GM19463 (cell line): ENCODE results near the gene ANTXR2.
"Not testable (repeated sequence)": the region's sequence is repeated elsewhere in the genome, so short reads cannot be mapped to it uniquely, and the experiment has no call there.

ENCODE experiments used
- ATAC-seq: cut with Tn5 transposase; IDR thresholded peaks from one replicate; pipeline ENCODE4 v1.9.1; 2021; ENCODE audit warnings: mild to moderate bottlenecking, moderate library complexity; ENCODE audit not compliant: unreplicated experiment

Gene ANTXR2

DNA sequence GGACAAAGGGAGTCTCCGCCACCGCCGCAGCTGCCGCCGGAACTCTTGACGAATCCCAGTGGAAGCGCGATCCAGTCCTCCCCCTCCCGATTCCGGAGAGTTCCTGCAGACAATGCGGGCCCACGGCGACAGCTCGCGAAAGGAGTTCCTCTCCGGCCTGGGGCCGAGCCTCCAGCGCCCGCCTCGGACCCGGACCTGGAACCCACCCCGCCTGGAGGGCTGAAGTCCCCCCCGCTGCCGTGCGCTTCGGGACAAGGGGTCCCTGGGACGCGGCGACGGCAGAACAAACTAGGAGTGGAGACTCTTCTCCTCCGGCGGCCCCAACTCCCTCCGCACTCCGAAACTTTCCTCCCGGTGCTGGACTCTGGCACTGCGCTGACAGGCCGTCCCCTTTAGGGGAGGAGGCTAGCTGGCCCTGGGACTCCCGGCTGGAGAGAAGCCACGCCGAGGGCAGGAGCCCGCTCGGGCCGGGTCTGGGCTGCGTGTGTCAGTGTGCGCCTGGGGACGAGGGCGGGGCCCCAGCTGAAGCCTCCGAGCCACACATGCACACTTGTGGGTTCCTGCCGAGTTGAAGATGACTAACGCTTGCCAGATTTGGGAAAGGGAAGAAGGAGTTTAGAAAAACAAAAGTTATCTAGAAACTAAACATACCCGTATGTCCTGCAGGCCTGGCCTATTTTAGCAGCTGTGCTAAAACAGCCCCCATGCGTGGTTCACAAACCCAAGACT lies at the start of gene ANTXR2:
TSS of gene ANTXR2 (minus strand) at position 486 of the 729 bp plus-strand sequence. CDS start 669 bp downstream, outside the sequence.
- ATAC-seq: peak; percentile 66

DNA sequence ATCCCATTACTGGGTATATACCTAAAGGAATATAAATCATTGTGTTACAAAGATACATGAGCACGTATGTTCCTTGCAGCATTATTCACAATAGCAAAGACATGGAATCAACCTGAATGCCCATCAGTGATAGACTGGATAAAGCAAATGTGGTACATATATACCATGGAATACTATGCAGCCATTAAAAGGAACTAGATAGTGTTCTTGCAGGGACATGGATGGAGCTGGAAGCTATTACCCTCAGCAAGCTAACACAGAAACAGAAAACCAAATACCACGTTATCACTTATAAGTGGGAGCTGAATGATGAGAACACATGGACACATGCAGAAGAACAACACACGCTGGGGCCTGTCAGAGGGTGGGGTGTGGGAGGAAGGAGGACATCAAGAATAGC lies 48.8 kb upstream of the ANTXR2 start:
- not testable (repeated sequence) for ATAC-seq

DNA sequence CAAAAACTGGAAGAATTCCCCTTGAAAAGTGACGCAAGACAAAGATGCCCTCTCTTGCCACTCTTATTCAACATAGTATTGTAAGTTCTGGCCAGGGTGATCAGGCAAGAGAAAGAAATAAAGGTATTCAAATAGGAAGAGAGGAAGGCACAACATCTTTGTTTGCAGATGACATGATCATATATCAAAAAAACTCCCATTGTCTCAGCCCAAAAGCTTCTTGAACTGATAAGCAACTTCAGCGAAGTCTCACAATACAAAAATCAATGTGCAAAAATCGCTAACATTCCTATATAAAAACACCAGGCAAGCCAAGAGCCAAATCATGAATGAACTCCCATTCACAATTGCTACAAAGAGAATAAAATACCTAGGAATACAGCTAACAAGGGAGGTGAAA lies 46.6 kb upstream of the ANTXR2 start:
- not testable (repeated sequence) for ATAC-seq

DNA sequence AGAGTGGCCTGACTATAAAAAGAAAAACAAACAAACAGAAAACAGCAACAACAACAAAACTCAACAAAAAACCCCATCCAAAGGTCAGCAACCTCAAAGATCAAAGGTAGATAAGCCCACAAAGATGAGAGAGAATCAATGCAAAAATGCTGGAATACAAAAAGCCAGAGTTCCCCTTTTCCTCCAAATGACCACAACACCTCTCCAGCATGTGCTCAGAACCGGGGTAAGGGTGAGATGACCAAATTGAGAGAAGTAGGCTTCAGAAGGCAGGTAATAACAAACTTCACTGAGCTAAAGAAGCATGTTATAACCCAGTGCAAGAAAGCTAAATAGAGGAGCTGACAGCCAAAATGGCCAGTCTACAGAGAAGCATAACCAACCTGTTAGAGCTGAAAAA lies 43.5 kb upstream of the ANTXR2 start:
- ATAC-seq: no peak

DNA sequence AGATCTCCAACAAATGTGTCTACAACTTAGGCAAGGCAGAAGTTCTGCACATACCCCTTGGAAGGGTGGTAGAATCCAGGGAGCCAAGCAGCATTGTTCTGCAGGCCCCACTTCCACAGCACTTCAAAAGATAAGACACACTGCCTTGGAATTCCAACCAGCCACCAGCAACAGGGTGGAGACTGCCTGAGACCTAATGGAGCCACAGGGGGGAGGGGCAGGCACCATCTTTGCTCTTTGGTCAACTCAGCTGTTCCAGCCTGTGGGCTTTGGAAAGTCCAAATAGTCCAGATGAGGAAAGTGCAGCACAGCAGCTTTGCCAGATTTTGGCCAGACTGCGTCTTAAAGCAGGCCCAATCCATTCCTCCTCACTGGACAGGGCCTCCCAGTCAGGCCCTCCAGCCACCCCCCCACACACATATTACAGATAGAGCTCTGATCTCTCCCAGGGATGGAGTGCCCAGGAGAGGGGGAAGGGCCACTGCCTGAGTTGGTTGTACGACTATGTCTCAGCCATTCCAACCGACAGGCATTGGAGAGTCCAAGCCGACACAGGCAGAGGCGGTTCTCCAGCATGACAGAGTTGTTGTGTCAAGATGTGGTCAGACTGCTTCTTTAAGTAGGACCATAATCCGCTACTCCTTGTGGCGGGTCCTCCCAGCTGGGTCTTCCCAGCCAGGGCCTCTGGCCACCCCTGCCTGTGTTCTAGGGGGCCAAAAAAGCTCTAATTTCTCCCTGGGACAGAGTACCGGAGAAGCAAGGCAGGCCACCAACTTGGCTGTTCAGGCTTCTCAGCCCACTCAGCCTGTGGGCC lies 42.5 kb upstream of the ANTXR2 start:
- ATAC-seq: no peak

DNA sequence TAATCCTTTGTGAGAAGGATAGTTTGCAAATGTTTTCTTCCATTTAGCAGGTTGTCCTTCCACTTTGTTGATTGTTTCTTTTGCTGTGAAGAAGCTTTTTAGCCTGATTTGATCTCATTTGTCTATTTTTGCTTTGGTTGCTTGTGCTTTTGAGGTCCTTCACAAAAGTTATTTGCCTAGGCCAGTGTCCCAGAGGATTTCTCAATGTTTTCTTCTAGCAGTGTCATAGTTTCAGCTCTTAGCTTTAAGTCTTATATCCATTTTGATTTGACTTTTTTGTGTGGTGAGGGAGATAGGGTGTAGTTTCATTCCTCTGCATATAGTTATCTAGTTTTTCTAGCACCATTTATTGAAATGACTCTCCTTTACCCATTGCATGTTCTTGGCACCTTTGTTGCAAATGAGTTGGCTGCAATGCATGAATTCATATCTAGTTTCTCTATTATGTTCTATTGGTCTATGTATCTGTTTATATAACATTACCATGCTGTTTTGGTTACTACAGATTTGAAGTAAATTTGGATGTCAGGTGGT lies 41.8 kb upstream of the ANTXR2 start:
- ATAC-seq: no peak

DNA sequence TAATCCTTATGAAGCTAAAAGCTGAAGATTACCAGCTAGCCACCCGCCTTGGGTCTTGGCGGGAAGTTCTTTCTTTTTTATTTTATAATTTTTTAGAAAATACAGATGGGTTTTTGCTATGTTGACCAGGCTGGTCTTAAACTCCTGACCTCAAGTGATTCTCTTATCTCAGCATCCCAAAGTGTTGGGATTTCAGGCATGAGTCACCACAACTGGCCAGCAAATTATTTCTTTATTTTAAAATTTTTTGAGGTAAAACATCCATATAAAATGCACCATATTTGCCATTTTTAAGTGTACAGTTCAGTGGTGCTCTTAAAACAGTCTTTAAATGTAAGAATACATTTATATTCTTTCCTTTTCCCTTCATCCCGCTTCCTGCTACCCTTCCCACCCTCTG lies 40.6 kb upstream of the ANTXR2 start:
- no peak for ATAC-seq

DNA sequence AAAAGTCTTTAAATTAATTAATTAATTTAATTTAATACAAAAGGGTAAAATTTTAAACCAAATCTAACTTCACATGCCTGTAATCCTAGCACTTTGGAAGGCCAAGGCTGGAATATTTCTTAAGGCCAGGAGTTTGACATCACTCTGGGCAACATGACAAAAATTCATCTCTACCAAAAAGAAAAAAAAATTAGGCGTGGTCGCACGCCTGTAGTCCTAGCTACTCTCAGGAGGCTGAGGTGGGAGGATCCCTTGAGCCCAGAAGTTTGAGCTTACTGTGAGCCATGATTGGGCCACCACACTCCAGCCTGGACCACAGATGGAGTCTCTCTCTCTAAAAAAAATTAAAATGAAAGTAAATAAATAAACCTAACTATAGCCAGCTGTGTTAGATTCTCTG lies 39.2 kb upstream of the ANTXR2 start:
- no peak for ATAC-seq

DNA sequence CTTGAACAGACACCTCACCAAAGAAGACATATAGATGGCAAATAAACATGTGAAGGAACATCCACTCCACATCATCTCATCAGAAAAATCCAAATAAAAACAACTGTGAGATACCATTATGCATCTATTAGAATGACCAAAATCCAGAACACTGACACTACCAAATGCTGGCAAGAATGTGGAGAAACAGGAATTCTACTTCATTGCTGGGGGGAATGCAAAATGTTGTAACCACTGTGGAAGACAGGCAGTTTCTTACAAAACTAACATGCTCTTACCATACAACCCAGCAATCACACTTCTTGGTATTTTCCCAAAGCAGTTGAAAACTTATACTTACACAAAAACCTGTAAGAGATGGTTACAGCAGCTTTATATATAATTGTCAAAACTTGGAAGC lies 38.2 kb upstream of the ANTXR2 start:
- ATAC-seq: no peak

DNA sequence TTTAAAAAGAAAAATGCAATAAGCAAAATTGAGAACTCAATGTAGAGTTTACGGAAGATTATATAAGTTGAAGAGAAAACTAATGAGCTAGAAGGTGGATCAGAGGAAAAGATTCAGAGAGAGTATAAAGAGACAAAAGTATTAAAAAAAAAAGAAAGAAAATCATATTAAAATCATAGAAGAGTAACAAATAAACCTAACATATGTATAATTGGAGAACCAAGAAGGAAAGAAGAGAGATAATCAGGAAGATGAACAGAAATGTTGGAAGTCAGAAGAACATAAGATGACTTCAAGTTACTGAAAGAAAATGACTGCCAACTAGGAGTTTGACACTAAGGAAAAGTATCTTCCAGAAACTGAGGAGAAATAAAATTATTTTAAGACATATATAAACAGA lies 34.3 kb upstream of the ANTXR2 start:
- ATAC-seq: no peak

DNA sequence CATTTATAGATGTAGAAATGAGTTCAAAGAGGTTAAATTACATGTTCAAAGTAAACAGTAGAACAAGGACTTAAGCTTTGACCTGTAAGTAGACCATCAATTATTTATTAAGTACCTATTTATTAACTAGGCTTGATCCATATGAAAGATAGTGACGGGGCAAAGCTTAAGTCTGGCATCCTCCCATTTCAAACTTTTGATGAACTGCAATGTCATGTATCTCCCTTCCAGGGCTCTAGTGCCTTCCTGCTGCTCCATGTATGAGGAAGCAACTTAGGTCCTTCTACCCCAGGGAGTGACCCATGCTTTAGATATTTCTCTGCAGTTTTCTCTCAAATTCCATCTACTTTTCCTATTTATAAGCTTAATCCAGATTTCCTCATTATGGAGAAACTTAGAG lies 31.9 kb upstream of the ANTXR2 start:
- ATAC-seq: no peak

DNA sequence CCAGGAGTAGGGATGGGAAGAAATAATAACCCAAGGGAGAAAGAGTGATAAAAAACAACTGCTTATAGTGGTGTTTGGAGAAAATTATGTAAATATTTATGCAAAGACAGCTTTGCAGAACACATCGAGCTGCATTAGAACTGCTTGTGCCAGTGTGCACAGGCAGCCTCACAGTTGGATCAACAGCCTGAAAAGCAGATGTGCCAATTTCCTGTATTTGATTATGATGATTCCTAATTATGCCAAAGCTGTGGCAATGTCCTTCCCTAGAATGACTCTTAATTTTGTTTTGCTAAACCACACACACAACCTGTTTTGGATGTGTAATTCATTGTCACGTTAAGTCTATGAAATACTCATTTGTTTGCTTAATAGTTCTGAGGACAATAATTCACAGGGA lies 30.6 kb upstream of the ANTXR2 start:
- ATAC-seq: no peak

DNA sequence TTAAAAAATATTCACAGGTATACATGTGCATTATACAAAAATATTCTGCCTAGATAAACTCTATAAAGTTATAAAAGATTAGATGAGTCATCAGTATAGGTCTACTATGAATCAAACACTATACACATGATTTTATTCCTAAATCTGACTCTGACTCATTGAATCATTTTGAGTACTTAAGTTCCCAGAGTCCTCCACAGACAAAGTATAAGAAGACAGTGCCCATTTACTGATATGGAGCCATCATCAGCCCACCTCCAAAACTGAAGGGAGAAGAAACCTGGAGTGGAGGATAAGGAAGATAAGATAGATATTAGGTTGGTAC lies 28.7 kb upstream of the ANTXR2 start:
- ATAC-seq: no peak

DNA sequence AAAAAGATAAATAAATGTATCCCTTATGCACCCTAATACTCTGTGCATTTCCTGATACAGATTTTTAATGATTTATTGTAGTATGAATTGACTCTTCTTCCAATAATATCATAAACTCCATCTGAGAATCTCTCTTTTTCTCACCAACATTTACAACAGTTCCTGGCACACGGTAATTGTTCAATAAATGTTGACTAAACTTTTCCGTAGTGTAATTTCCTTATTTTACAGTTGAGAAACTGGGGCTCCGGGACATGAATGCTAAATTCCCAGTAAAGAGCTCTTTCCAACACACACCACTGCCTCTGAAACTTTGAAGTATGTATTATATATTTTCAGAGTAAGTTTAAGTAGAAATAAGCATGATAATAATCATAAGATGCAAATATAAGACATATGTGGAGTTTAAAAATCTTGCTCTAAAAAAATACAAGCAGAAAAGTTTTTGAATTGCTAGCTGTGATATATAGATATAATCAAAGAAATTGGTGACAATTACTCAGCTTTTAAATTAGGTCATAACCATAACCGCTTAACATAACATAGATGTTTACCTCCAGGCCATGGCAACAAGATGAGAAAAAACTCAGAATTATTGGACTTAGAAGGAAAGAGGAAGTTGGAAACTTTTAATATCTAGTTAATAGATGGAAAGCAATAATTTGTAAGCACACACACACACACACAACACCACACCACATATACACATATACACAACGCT lies 28.2 kb upstream of the ANTXR2 start:
- ATAC-seq: no peak

DNA sequence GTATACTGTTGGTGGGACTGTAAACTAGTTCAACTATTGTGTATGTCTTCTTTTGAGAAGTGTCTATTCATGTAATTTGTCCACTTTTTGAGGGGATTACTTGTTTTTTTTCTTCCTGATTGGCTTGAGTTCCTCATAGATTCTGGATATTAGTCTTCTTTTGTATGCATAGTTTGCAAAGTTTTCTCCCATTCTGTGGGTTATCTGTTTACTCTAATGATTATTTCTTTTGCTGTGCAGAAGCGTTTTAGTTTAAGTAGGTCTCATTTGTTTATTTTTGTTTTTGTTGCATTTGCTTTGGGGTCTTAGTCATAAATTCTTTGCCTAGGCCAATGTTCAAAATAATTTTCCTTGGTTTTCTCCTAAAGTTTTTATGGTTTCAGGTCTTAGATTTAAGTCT lies 26.6 kb upstream of the ANTXR2 start:
- no peak for ATAC-seq

DNA sequence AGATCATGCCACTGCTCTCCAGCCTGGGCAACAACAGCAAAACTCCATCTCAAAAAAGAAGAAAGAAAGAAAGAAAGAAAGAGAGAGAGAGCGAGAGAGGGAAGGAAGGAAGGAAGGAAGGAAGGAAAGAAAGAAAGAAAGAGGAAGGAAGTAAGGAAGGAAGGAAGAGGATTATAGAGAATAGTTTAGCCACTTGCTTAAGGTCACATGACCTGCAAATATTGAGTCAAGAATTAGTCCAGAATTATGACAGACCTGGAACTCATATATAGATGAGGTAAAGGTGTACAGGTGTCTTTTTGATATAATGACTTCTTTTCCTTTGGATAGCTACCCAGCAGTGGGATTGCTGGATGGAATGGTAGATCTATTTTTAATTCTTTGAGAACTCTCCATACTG lies 25.6 kb upstream of the ANTXR2 start:
- no peak for ATAC-seq

DNA sequence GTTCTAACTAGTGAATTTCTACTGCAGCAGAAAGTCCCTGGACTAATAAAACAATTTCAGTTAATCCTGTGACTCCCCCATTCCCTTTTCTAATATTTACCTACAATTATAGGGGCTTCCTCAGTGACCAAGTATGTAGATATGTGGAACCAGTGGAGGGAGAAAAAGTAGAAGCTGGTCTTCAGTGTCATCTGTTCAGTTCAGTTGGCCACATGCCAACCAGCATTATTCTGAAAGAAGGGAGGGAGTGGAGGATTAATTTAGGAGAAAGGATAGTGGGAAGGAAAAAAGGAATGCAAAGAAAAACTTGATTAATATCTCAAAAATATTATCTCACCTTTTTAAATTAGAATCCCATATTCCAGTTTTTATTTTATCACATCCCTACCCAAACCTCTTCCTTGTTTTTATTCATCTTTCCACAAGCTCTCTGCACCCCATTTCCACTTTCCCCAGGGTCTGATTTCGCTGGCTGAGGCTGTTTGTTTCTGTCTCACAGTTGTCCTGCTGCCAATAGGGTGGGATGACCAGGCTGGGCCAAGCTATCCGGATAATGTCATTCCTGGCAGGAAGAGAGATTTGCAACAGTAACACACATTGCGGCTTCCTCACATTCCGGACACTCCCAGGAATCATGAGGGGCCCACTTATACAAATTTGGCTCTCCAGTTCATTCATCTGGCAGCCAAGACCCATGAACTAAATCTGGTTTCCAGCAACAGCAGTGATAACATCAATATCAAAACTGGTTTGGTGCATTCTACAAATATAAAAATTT lies 24.6 kb upstream of the ANTXR2 start:
- no peak for ATAC-seq

DNA sequence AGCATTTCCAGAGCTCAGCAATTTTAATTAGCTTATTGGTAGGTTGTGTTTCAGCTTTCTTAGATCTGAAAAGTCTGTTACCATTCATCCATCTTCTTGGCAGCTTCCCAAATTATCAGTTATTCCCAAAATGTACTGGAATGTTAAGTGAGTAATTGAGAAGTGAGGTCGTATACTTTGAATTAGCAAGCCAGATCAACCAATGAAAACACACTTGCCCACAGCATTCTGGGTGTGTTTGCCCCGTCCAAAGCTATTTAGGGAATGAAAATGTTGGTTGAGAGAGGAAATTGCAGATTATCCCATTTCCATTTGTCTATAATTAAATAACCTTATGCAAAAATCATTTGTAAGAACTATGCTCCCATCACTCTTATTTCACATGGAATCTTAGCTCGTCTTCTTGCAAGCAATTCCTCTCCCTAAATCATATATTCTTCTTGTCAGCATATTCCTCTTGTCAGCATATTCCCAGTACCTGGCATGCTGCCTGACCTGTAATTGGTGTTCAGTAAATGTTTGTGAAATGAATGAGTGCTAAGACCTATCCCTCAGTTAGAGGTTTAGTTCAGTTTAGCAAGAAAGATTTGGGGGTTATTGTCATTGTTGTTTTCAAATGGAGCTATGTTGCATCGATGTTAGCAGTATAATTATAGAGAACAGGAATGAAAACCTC lies 23.3 kb upstream of the ANTXR2 start:
- ATAC-seq: no peak

DNA sequence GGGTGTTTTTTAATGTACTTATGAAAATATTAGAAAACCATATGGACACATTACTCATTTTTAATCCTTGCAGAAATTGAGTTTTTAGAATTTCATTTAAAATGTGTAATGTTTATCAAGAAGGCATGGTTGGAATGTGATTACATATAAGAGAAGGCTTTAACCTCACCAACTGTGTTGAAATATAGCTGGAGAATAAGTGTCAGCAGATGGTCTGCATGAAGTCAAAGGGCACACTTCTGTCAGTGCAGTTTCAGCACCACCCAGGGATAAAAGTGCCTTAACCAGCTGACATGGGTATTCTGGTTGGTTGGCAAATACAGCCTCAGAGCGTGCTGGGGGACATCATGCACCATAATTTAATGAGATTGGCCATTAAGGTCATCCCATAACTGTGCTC lies 21.2 kb upstream of the ANTXR2 start:
- no peak for ATAC-seq

DNA sequence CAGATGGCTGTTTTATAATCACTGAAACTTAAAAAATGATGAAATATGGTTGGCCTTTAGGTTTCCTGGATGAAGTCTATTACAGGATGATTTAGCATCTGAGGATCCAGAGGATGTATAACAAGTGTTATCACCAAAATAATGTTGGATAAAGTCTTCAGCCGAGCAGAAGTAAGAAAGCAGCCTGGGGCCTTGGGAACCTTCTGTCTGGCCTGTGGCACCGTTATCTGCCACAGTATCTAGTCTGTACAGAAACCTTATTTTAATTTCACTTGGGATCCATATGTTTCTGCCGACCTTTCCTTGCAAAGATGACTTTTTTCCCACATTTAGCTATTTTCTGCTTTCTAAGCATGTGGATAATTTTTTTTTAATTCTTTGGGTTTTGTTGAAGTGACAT lies 20.5 kb upstream of the ANTXR2 start:
- no peak for ATAC-seq
